ENCODE measurements around the gene BCL2L11.
"Not testable (repeated sequence)": the region's sequence is repeated elsewhere in the genome, so short reads cannot be mapped to it uniquely, and the experiment has no call there.

The BCL2L11 gene

GRCh38 chr2:111120253-111121027 is at the start of gene BCL2L11:
BCL2L11 (plus strand) TSS chr2:111120914; CDS start chr2:111123746, 2,832 bp downstream.
- DNase-seq (ENCODE audit: low read depth in 2 of 2): peak; percentile 79 to 84

DNA sequence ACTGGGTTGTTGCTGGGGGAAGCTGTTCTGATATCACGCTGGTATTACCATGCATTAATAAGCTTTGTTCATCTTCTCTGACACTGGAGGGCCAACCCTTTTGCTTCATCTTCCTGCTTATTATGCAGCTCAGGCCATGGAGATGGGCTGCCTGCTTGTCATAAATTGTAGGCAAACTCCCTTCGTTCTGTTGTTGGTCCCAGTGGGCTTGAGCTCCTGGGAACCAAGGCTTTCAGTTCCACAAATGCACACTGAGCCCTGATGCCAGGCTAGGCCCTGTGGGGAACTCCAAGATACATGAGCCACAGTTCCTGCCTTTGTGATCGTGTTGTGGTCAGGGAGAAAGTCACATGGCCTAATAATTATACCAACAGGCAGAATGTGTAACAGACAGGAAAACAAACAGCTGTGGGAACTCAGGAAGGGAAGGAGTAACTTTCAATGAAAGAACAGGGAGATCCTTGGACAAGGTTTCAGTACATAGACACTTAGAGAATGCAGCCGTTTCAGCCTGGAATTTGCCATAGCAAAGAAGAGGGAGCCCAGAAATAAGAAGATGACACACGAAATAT is 49.0 kb upstream of the BCL2L11 start:
- DNase-seq (ENCODE audit: low read depth in 2 of 2): no peak

- DNase-seq (ENCODE audit: low read depth in 2 of 2): no peak
Measured at GRCh38 chr2:111072220-111072871, 48.4 kb upstream of the BCL2L11 start.

- not testable (repeated sequence) for DNase-seq (ENCODE audit: low read depth in 2 of 2)
Measured at GRCh38 chr2:111082659-111083058, 38.1 kb upstream of the BCL2L11 start.

GRCh38 chr2:111091811-111092211 is 28.9 kb upstream of the BCL2L11 start:
- no peak for DNase-seq (ENCODE audit: low read depth in 2 of 2)

GRCh38 chr2:111094691-111095090 is 26.0 kb upstream of the BCL2L11 start:
- DNase-seq (ENCODE audit: low read depth in 2 of 2): no peak

DNA sequence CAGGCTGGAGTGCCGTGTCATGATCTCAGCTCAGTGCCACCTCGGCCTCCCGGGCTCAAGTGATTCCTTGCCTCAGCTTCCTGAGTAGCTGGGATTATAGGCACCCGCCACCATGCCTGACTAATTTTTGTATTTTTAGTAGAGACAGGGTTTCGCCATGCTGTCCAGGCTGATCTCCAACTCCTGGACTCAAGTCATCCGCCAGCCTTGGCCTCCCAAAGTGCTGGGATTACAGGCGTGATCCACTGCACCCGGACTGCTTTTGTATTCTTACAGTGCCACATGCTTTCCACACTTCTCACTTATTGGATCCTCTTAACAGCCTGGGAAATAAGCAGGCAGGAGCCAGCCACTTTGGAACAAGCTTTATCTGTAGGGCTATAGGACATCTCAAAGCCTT is 25.3 kb upstream of the BCL2L11 start:
- DNase-seq (ENCODE audit: low read depth in 2 of 2): no peak

- DNase-seq (ENCODE audit: low read depth in 2 of 2): no peak
Measured at GRCh38 chr2:111099402-111099801, 21.3 kb upstream of the BCL2L11 start.

GRCh38 chr2:111100087-111100764 is 20.5 kb upstream of the BCL2L11 start:
- no peak for DNase-seq (ENCODE audit: low read depth in 2 of 2)

DNA sequence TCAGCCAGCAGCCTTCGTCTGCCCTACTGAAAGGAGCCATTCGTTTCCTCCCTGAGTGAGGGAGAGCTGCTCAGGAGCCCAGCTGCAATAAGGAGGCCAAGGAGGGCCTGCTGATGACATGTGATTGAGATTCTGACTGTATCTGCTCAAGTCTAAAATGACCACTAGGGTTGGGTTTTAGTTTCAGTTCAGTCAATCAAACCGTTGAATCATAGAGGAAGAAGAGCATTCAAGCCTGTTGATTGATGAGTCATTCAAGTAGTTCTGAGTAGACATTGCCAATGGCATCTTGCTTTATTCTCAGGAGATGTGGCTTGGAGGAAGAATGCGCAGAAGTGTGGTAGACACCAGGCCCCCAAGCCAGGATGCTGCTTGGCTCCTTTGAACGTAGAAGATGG is 19.9 kb upstream of the BCL2L11 start:
- no peak for DNase-seq (ENCODE audit: low read depth in 2 of 2)

DNA sequence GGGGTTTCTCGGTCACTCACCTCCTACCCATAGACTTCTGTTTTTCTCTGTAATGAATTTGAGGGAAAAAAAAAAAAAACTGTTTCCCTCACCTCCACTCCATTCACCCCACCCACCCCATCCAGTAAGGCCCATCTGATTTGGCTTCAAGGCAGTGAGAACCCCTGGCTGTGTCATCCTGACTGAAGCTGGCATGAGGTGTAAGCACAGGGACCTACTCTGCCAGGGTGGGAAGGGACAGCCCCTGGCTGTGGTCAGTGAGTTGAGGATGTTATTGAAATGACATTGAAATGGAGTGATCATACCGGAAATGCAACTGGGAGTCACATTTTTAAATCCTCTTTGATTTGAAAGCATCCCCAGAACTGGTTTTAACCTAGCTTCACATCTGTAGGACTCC is 19.1 kb upstream of the BCL2L11 start:
- DNase-seq (ENCODE audit: low read depth in 2 of 2): peak in 1 of 2 donors; percentile 14

DNA sequence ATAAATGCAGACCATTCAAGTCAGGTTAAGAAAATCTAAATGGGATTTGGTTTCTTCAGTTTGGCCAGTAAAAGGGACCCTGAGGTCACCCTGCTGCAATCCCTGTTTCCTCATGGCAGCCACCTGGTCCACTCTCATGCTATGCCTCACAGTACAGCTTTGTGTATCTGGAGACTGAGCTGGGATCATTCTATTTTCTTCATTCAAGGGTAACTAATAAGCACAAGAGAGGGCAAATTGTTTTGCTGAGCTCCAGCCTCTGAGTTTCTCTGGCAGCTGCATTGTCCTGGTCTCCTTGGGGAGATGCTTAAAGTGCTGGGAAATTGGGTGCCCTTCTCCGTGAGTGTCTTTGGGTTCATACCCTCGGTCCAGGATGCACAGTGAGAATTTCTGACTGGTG is 18.5 kb upstream of the BCL2L11 start:
- DNase-seq (ENCODE audit: low read depth in 2 of 2): no peak

DNA sequence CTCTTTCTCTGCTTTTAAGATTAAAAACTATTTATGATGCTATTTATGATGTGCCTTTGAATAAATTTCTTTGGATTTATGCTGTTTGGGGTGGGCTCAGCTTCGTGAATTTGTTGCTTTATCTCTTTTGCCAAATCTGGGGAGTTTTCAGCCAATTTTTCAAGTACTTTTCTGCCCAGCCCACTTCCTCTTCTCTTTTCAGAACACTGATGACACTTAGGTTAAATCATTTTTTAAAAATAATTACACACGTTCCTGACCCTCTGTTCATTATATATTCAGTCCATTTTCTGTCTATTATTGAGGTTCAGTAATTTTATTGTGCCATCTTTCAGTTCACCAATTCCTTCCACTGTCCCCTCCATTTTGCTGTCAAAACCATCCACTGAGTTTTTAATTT is 14.8 kb upstream of the BCL2L11 start:
- DNase-seq (ENCODE audit: low read depth in 2 of 2): no peak

GRCh38 chr2:111106706-111107105 is 14.0 kb upstream of the BCL2L11 start:
- DNase-seq (ENCODE audit: low read depth in 2 of 2): no peak

DNA sequence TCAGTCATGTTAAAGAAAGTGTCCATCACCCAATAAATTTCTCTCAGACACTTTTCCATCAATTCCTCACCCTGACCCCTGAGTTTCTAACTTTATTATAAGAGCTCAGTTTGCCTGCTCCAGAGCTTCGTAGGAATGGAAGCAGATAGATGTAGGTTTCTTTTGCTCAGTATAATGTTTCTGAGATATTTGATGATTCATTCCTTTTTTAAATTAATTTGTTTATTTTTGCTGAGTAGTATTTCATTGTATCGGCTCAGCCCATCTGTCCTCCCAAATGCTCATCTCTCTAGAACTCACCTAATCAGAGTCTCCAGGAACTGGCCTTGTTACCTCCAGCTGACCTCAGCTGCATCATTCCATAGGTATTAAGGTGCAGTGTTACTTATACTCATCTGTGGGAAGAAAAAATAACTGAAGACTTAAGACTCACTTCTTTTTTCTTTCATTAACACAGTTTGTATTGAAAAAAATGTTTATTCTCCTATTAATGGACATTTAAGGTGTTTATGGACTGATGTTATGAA is 11.9 kb upstream of the BCL2L11 start:
- DNase-seq (ENCODE audit: low read depth in 2 of 2): no peak

- DNase-seq (ENCODE audit: low read depth in 2 of 2): peak in 1 of 2 donors; percentile 24
Measured at GRCh38 chr2:111111101-111111755, 9.5 kb upstream of the BCL2L11 start.

GRCh38 chr2:111113838-111114237 is 6.9 kb upstream of the BCL2L11 start:
- DNase-seq (ENCODE audit: low read depth in 2 of 2): no peak

- peak in 1 of 2 donors; percentile 25 for DNase-seq (ENCODE audit: low read depth in 2 of 2)
Measured at GRCh38 chr2:111116011-111116746, 4.5 kb upstream of the BCL2L11 start.

DNA sequence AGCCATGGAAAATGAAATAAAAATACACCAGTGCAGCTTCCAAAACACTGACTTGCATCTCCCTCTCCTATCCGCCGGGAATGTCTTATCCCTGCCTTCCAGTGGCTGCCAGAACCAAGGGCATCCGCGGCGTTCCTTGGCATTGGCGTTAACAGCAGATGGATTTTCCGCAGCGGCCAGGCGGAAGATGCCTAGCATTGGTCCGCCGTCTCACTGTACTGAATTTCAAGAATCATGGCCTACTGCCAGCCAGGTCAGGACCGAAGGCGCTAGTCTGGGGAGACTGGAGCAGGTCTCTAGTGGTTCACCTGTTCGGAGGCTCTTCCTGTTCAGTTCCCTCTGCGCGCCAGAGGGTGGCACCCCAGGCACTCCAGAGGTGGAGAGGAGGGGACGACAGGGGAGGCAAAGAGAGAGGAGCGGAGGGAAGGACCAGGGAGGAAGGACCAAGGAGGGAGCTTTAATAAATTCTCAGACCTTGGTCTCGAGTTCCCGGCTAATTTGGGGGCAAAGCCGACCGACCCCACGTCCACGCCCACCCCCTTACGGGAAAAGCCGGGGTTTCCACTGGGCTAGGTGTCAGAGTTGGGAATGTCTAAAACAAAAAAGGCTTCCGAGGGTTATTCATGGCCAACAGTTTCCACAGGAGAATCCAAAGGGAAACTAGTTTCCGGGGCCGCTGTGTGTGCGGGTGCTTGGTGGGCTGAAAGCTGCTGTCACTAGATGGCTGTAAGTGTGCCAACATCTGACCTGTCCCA is 3.7 kb upstream of the BCL2L11 start:
- DNase-seq (ENCODE audit: low read depth in 2 of 2): peak; percentile 61 to 71
